Activated CD8-positive, alpha-beta memory T cell treated with anti-CD3 and anti-CD28 coated beads, Interleukin-2, amount 50 U/mL, for 24 hours (primary cell): ENCODE measurements around the gene LMF1.

Source experiments
- DNase-seq: peaks from one replicate; pipeline ENCODE4 v3.0.0-alpha.2; 2020; ENCODE audit errors: extremely low read depth

LMF1 gene

GRCh38 chr16:984736-985636 lies 14.2 kb upstream of the LMF1 start:
- no peak for DNase-seq

DNA sequence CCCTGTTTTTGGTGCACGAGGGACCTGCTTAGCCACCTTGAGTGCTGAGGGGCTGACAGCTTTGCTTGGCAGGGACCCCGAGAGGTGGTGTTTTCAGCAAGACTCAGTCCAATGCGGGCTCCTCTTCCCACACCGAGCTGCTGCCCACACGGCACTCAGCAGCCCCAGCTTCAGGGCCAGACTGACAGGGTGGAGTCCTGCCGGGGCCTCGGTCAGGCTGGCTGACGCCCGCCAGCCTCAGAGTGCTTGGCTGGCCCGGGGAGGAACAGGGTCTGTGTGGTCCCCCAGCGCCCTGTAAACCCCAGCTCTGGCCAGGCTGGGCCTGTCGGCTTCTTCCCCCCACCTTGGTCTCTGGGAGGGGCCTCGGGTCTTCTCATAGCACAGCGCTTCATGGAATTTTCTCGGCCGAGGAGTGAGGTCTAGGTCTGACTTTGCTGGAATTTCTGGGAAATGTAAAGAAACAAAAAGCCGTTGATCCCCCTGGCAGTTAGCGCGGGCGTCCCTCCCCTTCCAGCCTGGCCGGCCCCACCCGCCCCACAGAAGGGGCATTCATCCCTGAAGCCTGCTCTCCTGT lies 13.4 kb upstream of the LMF1 start:
- DNase-seq: no peak

DNA sequence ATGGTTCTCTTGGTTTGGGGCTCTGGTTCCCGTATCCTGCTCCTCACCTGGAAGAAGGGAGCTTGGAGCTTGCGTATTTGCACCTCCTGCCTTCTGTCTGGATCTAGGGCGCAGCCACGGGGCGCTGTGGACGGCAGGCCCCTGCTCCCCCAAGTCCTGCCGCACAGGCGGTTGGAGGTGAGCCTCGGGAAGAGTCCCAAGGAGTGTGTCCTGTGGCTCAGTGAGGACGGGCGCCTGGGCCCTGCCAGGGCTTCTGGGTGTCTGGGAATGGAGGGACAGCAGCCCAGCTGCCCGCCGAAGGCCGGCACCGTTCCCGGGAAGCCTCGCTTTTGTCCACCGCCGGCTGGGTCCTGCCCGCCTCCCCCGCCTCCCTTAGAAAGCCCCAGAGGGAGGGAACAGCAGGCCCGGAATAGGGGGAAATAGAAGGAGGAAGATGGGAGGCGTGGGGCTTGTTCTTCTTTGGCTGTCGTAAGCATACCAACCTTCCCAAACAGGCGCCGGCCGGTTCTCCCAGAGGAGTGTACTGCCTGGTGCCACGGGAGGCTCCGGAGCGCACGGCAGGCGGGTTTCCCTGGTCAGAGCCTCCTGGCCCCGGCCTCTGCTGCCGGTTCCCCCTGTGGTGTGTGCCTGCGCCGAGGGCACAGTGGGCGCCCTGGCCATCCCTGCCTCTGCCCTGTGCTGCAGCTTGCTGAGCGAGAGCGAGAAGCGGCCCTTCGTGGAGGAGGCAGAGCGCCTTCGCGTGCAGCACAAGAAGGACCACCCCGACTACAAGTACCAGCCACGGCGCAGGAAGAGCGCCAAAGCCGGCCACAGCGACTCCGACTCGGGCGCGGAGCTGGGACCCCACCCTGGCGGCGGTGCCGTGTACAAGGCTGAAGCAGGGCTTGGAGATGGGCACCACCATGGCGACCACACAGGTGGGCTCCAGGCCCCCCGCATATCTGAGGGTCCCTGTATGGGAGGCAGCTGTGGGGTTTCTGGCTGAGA lies 12.6 kb upstream of the LMF1 start:
- no peak for DNase-seq

DNA sequence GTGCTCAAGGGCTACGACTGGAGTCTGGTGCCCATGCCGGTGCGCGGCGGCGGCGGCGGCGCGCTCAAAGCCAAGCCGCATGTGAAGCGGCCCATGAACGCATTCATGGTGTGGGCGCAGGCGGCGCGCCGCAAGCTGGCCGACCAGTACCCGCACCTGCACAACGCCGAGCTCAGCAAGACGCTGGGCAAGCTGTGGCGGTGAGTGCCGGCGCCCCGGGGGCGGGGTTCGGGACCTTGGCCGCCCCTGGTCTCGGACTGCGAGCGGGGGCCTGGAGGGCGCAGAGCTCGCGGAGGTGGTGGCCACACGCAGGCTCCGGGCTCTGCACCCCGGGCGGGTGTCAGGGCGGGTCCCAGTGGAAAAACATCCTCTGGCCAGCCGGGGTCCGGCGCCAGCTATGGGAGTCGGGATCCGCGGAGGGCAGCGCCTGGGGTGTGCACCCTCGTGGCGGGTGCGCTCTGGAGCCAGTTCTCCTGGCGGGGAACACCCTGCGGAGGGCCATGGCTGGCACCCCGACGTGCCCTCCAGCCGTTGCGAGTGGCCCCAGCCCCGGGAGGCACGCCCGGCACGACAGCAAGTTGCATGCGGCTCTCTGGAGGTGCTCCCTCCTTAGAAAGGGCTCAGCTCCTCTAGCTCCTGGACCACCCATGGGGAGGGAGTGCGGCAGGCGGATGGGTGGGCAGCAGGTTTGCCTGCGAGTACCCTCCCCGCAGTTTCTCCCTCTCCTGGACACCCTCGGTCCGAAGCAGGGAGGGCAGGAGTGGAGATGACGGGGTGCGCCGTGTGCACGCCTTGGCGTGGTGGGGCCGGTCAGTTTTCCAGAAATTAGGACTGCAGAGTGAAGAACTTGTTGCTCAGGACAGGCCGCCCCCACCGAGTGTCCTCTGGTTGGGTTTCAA lies 11.6 kb upstream of the LMF1 start:
- DNase-seq: no peak

GRCh38 chr16:981695-982144 lies 10.9 kb upstream of the LMF1 start, which contains the start of gene SOX8:
Gene SOX8, plus strand, starts transcription at chr16:981770. Its CDS starts 153 bp downstream, at chr16:981923.
- no peak for DNase-seq

- no peak for DNase-seq
Measured at GRCh38 chr16:980595-980854, 9.7 kb upstream of the LMF1 start.

- DNase-seq: no peak
Measured at GRCh38 chr16:979859-980594, 9.2 kb upstream of the LMF1 start.

DNA sequence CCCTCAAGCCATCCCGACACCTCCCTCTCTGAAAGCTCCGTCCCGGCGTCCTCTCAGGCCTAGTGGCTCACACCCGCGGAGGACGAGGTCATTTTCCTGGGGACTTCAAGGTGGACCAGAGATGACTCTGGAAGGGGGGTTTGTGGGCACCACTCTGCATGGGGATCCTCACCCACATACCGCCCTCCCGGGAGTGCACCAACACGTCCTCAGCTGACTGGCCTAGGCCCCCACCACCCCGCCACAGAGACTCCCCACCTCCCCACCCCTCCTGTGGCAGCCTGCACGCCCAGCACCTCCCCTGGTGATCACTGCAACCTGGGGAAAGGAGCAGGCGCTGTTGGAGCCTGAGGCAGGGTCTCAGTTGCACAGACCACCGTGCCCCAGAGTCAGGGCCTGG lies 8.4 kb upstream of the LMF1 start:
- DNase-seq: no peak

- no peak for DNase-seq
Measured at GRCh38 chr16:978403-978802, 7.6 kb upstream of the LMF1 start.

GRCh38 chr16:977896-978295 lies 7.1 kb upstream of the LMF1 start:
- DNase-seq: no peak

DNA sequence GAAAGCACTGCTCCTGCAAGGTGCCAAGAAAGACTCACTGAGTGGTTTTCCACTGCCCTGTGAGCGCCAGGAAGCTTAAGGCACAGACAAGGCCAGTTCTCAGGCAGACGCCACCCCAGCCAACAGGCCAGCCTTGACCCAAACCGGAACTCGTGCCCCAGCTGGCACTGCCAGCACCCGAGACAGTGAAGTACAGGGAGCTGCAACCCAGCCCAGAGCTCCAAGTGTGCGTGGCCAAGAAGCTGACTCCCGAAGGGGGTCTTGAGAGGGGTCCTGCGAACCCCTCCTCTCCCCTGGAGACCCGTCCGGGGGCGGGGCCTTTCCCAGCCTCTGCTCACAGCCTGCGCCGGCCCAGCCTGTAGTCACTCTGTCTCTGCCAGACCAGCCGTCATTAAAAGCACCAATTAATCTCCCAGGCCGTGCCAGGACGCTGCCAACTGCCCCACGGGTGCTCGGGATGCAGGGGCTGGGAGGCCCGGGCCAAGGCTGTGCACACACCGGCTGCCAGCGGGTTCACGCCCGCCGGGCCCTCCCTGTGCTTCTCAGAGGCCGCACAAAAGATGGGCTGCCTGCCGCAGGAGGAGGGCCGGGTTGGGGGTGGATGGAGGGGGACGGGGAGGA lies 6.4 kb upstream of the LMF1 start:
- DNase-seq: no peak

GRCh38 chr16:976389-976931 lies 5.7 kb upstream of the LMF1 start:
- DNase-seq: no peak

- DNase-seq: no peak
Measured at GRCh38 chr16:975291-975690, 4.5 kb upstream of the LMF1 start.

DNA sequence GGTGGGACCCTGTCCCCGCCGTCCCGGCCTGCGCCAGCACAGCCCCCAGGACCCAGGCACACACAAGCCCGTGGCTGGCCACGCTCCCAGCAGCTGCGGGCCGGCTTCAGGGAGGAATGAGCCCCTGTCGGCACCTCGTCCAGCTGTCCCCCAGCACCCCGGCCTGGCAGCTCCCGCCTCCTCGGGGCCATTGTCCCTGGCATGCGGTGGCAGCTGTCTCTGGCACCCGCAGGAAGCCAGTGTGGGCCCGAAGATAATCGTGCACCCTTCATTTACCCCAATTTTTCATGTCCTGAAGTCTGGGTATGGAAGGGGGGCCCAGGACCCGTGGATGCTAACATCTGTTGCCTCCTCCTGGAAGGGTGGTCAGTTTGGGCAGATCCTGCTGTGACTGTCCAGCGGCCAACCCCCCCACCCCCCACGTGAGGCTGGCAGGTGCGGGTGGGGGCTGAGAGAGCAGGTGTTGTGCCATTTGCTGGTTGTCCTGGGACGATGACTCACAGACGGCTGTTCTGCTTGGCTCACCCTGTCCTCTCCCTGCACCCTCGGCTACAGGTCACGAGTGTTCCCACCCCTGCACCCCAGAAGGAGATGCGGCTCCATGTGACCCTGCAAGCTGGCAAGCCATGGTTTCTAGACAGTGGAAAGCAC lies 4.0 kb upstream of the LMF1 start:
- no peak for DNase-seq

DNA sequence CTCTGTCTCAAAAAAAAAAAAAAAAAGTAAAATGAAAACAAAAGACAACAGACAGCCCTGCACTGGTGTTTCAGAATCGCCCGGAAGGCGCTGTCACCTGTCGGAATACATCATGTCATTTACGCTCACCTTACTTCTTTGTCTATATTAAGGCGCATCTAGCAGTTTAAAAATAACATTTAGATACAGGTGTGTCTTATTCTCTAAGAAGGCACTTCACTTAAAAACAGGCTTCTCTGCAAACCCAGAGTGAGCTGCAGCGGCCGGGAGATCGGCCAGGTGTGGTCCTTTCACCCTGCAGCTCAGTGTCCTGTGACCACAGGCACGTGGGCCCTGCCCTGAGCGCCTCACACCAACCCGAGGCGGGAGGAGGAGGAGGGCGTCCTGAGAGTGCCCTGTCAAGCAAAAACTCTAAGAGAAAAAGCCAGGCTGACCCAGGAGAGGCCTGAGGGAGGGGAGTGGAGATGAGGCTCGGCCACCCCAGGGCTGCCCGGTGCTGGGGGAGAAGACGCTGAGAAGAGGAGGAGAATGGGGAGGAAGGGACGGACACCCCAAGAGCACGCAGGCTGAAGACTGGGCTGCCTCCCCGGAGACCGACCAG lies 3.3 kb upstream of the LMF1 start:
- DNase-seq: no peak

GRCh38 chr16:973366-973765 lies 2.6 kb upstream of the LMF1 start:
- DNase-seq: no peak

- no peak for DNase-seq
Measured at GRCh38 chr16:972316-973002, 1.7 kb upstream of the LMF1 start.

- DNase-seq: no peak
Measured at GRCh38 chr16:971981-972315, 1.2 kb upstream of the LMF1 start.

DNA sequence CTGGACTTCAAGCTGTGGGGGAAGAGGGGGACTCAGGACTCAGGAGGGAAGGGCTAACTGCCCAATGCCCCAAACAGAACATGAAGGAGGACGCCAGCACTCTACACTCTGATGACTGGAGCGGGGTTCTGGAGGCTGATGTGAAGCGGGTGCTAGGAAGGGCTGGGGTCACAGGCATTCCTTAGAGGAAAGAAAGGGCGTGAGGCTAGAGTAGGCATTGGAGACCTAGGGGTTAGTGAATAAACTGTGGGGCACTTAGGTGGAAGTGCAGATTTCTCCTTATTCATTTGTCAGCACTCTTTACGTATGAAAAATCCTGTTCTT lies 760 bp upstream of the LMF1 start:
- DNase-seq: no peak
